ENCODE measurements around the gene USB1. TPM values are rescaled to one million over a fixed set of nuclear protein-coding genes. Genes with fewer than 3 reads are reported as not detected.
"Not testable (repeated sequence)": the region's sequence is repeated elsewhere in the genome, so short reads cannot be mapped to it uniquely, and the experiment has no call there.

USB1 gene
- total RNA-seq, 1 donor from 2014 or later, result 5.0 TPM

GRCh38 chr16:57995721-57996405, 5.3 kb upstream of the USB1 start:
- DNase-seq, result no peak

GRCh38 chr16:57996406-57997175, 4.6 kb upstream of the USB1 start:
- DNase-seq, result no peak

DNA sequence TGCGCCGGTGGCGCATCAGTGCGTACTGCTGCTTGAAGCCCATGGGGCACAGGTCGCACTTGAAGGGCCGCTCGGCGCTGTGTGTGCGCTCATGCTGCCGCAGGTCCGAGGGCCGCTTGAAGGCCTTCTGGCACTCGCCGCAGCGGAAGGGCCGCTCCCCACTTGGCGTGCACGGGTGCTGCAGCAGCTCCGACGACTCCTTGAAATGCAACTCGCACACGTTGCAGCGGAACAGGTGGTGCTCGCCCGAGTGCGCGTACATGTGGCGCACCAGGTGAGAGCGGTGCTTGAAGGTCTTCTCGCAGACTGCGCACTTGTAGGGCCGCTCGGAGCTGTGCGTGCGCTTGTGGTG, 4.1 kb upstream of the USB1 start:
- no peak for DNase-seq

DNA sequence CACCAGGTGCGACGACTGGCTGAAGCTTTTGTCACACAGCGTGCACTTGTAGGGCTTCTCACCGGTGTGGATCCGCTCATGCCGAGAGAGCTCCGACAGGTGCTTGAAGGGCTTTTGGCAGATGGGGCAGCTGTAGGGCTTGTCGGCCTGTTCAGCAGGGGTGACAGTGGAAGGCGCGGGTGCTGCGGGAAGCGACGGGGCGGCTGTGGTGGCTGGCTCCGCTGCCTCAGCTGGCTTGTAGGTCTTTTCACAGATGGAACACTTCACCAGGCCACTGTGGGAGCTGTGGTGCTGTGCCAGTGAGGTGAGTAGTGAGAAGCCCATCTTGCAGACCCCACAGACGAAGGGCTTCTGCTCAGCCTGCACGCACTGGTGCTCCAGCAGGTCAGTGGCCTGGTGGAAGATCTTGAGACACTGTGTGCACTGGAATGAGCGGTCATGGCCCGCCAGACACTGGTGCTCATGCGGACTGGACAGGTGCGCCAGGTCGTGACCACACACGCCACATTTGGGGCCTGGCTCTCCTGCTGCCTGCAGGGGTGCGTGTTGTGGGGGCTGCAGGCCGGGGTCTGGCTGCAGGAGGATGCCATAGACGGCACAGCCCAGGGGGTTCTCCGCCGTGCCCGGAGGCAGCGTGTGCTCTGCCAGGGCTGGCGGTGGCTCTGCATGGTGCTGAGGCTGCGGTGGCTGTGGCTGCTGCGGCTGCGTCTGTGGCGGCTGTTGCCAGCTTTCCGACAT, 3.5 kb upstream of the USB1 start:
- DNase-seq, result no peak

- no peak for DNase-seq
Observed at GRCh38 chr16:57998486-57998885, 2.7 kb upstream of the USB1 start.

DNA sequence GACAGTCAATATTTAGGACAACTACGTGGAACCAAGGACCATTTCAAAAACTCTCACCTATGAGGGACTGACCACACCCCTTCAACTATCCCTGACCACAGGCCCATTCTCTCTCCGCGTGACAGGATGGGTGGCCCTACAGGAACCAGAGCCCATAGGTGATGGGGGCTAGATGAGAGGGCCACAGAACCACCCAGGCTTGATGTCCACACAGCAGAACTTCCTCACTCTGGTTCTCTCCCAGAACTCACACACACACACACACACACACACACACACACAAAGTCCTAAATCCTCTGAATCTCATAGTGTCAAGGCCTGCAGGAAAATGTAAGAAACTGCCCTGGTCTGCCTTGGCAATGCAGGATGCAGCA, 2.2 kb upstream of the USB1 start:
- DNase-seq, result no peak

DNA sequence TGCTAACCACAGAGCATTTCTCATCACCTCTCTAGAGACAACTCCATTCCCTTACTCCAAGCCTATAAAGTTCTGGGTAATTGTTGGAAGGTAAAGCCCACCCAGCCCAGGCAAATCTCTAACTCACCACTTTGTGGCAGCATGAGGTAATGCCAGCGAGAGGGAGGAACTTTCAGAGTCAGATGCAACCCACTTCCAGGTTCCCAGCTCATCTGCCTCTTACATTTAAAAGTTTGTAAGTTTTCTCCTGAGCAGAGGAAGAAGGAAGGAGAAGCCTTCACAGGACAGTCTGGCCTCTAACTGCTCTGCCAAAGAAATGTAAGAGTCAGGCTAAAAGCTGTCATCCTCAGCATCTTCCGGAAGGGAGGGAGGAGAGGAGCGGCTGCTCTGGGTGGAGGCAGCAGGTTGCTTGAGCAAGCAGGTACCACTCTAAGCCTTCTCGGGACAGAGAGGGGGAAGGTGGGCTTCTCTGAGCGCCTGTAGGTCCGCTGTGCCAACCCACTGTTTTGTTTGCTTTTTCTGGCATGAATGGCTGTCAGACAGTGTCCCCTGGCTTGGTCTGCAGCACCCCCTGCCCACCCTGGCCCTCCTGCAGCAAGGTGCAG, 1.7 kb upstream of the USB1 start:
- DNase-seq, result no peak

DNA sequence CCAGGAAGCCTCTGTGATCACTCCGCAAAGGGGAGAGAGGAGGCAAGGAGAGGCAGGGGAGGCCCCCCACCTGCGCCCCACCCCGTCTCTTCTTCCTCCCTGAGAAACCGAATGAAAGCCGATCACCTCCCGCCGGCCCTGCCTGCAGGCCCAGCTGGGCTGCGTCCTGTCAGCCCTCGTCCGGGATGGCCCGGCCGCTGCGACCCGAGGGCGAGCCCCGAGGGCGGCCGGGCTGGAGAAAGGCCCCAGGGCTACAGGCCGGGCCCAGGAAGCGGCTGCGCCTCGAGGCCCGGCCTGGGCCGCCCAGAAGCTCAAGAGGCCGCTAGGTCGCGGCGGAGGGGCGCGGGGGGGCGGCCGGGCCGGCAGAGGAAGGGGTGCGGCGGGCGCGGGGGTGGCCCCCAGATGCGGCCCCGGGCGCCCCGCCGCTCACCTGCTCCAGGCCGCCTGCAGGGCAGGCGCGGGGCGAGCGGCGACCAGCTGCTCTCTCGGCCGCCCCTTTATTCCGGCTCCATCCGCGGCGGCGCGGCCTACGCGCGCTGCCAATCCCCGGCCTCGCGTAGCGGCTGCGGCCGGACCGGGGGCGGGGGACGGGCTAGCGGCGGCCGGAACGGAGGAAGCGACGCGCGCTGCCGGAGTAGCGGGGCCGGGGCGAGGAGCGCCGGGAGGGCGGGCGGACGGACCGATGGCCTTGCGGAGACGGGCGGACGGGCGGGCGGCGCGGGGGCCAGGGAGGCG, 1.1 kb upstream of the USB1 start, which contains the start of gene ZNF319:
ZNF319 (minus strand) TSS at position 702 of the 735 bp plus-strand sequence. CDS start 2,407 bp downstream, outside the sequence.
- DNase-seq, result no peak

DNA sequence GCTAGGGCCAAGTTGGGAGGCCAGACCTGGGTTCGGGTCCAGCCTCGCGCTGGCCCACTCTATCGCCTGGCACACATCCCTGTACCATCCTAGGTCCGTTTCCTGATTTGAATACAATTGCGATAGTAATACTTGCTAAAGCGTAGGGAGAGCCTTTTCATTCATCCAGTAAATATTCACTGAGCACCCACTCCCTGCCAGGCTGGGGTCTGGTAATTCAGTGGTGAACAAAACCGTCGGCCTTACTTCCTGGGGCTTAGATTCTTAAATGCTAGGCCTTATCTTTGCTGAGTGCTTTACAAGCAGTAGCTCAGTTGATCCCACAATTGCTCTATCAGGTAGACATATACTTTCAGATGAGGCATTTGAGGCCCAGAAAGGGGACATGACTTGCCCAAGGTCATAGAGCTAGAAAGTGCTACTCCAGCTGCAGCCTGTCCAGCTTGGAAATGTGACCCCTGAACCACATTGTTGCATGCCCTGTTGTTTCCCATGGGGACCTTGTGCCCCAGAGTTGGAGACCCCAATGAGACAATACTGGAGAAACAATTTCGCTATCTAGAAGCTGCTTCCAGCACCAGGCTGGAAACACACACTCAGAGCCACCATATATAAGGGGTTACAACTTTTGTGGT, 691 bp downstream of the USB1 start:
- DNase-seq, result no peak

DNA sequence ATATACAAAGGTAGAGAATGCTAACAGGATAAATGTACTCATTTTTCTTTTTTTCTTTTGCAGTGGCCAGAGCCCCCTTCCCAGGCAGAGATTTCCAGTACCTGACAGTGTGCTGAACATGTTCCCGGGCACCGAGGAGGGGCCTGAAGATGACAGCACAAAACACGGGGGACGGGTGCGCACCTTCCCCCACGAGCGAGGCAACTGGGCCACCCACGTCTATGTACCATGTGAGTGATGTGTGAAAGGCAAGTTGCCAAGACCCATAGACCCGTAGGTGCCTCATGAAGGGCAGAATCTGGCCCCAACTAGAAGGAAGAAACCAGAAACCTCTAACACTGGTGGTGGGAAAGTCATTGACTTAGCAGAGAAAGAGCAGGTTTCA, 1.2 kb downstream of the USB1 start:
- DNase-seq, result no peak

DNA sequence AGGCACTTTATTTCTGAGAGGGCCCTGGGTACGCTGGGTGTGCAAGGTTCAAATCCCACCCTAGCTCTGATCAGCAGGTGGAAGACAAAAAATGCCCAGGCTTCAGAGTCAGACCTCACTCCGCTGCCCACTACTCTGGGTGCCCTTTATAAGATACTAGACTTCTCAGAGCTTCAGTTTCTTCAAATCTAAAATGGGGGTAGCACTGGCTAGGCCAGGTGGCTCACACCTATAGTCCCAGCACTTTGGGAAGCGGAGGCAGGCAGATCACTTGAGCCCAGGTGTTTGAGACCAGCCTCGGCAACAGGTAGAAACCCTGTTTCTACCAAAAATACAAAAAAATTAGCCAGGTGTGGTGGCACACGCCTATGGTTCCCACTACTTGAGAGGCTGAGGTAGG, 1.7 kb downstream of the USB1 start:
- DNase-seq, result no peak

DNA sequence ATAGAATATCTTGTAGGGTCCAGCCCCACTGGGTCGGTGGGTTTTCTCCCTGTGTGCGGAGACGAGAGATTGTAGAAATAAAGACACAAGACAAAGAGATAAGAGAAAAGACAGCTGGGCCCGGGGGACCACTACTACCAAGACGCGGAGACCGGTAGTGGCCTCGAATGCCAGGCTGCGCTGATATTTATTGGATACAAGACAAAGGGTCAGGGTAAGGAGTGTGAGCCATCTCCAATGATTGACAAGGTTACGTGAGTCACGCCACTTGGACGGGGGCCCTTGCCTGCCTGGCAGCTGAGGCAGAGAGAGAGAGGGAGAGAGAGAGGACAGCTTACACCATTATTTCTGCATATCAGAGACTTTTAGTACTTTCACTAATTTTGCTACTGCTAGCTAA, 3.5 kb downstream of the USB1 start:
- DNase-seq, result not testable (repeated sequence)

- DNase-seq, result no peak
Observed at GRCh38 chr16:58009856-58010416, 8.7 kb downstream of the USB1 start.

- no peak for DNase-seq
Observed at GRCh38 chr16:58010886-58011285, 9.7 kb downstream of the USB1 start.

DNA sequence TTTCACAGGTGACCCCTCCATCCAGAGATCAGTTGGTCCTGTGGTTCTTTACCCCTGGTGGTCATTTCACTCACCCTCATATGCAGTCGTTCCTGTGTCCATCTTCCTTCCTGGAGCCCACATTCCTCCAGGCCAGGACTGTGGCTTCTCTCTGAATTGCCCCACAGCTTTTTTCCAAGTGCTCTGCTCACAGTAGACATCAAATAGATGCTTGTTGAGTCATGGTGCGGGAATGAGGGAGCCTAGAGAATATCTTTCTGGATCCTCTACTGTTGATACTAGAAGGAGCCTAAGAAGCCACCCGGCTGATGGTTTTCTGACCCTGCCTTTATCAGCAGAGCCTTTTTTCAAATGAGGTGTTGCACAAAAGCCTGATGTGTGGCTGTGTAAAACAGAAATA, 10.4 kb downstream of the USB1 start:
- DNase-seq, result no peak

DNA sequence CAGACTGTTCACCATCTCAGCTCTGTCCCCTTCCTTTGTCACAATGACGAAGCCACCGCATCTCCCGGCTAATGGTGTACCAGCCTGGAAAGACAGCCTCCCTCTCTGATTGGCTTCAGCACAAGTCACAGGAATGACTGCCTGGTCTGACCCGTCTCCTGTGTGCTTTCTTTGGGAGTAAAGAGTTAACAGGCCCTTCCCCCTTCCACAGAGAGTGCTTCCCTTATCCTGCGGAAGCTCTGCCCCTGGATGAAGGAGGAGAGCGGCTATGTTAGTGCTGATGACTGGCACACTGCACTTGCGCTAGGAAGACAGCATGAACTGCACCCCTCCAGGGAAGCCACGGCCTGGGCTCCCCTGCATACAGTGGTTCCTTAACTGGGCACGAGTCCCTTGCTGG, 11.3 kb downstream of the USB1 start:
- no peak for DNase-seq

DNA sequence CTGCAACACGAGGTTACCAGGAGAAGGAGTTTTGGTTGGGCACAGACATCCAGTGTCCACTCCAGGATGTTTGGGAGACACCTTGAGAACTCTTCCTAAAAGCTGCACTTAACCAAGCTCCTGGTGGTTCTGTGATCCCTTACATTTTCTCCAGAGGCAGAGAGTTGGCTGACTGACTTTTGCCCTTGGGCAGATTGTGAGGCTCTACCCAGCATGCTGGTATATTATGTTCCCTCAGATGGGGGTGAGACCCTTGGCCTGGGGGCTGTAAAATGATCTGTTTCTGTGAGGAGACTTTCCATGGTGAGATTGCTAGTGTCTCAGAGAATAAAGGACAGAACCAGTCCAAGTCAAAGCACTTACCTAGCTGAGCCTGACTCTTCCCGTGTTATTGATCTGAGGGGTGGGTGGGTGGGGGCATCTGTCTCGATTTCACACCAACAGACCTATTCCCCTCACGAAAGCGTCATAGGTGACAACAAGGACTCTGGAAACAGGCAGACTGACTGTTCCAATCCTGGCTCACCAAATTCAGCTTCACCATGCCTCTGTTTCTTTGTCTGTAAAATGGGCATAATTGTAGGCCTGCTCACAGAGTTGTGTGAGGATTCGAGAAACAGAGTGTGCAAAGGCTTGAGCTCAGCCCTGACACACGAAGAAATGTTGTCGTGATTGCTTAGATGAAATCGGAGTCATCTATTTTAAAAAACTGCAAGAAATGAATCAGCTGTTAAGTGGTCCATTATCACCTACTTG, 12.2 kb downstream of the USB1 start:
- no peak for DNase-seq

DNA sequence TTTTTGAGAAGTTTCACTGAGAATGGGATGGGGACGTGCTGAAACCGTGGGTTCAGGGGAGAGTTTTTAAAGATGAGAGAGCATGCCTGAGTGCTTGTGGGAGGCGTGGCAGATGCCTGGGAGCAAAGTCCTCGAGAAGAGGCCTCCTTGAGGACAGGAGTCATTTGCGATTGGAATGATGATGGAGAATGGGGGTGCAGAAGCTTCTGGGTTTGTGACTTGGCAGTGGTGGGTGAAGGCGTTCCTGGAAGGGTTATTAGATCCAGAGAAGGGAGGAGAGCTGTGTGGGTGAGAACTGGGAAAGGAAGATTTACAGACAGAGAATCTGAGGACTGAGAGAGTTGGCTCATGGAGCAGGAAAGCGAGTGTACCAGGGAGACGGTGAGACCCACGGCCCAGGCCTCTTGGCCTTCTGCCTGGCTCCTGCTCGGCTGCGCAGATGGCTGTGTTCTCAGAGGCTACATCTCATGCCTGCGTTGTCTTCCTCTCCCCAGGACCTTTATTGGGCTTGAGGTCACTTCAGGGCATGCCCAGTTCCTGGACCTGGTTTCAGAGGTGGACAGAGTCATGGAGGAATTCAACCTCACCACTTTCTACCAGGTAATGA, 15.7 kb downstream of the USB1 start:
- DNase-seq, result no peak

GRCh38 chr16:58018803-58019202, 17.6 kb downstream of the USB1 start:
- DNase-seq, result no peak

DNA sequence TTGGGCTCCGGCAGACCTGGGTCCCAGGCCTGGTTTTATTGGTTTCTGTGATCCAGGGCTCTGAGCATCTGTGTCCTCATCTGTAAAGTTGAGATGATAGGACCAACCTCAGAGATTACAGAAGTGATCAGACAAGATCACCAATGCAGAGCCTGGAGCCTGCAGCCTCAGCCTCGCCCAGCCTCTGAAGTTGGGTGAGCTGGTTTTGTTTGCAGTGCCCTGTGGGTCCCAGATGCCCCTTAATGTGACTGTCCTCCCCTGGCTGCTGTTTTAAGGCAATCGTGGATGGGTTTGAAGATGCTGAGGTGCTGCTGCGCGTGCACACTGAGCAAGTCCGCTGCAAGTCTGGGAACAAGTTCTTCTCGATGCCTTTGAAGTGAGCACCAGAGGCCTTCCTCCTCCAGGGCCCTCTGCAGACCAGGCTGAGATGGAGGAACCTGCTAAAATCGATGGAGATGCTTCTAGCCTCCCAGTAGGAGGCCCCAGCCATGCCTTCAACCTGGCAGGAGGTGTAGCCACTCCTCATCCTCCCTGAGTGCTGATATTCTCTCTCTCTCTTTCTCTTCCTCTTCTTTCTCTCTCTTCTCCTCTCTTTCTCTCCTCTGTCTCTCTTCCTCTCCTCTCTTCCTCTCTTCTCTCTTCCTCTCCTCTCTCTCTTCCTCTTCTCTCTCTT, 18.8 kb downstream of the USB1 start:
- DNase-seq, result no peak

Measured in occipital lobe (tissue), 2 donors.